Measurements from ENCODE around the gene CREB1.
A peak's percentile ranks its signal among the peaks of the same experiment; 100 is the strongest.
"Not testable (repeated sequence)": the region's sequence is repeated elsewhere in the genome, so short reads cannot be mapped to it uniquely, and the experiment has no call there.

CREB1 gene

DNA sequence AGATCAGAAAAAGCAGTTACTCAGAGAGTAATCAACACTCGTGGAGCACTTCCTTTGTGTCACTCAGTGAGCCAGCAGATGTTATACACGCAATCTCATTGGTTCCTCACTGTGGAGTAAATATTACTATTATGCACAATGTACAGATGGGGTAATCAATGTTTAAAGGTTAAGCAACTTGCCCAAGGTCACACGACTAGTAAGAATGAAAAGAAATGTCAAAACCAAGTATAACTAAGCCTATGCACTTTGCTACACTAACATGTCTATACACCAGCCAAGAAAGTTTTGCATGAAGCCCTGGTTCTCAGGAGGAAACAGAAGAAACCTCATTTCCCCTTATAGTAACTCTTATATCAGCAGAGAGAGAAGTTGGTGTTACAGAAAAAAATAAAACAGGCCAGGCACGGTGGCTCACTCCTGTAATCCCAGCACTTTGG lies 90.0 kb downstream of the CREB1 start:
- no peak for DNase-seq

DNA sequence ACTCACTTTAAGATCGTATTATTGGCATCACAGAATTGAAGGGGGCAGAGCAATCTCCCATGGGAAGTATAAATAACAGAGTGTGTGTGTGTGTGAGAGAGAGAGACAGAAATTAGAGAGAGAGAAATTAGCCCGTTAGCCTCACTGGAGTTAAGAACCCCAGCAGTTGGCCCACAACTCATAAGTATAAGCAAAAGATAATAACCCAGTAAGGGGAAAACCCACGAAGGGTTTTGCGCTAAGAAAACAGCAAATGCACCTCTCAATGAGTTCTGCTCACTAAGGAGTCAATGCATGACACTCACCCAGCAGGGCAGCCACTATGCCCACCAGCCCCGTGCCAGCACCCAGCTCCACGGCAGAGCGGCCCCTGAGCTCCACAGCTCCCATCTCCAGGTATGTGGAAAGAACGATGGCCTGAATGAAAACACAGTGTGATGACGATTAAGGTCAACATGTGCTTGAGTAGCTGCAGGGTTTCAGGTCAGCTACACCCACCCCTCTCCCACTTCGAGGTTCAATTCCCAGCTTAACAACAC lies 91.8 kb downstream of the CREB1 start:
- no peak for DNase-seq

DNA sequence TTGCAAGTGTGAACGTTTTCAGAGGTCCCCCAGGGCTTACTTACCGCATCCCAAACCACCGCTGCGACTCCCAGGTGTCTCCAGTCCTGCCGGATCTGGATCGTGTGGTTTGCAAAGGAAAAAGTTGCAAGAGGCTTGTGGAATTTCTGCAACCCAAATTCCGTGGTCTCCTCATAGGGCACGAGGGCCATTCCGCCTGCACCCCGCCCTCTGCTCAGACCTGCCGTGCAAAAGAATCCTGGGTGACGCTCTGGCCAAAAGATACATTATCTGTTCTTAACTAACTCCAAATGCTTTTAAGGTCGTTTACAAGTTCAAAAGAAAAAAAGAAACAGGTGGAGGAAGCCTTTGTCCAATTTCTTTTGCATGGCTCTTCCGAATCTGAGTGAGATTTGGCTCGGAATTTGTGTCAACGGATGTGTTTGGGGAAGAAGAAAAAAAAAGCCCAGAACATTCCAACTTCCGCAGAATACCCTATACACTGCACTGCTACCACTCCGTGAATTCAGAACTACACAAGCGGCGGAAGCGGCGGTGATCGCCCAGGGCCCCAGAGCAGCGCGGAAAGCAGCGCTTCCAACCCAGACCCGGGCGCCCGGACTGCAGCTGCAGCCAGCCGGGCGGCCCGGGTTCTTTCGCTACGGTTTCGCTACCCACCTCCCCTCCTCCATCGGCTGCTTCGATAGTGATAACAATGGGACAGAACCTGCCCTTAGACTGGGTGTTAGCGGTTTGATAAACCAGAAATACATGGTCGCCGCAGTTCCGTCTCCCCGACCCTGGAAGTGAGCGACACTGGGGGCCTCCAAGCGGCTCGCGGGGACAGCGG lies 94.6 kb downstream of the CREB1 start:
- DNase-seq: peak; percentile 29 to 41

DNA sequence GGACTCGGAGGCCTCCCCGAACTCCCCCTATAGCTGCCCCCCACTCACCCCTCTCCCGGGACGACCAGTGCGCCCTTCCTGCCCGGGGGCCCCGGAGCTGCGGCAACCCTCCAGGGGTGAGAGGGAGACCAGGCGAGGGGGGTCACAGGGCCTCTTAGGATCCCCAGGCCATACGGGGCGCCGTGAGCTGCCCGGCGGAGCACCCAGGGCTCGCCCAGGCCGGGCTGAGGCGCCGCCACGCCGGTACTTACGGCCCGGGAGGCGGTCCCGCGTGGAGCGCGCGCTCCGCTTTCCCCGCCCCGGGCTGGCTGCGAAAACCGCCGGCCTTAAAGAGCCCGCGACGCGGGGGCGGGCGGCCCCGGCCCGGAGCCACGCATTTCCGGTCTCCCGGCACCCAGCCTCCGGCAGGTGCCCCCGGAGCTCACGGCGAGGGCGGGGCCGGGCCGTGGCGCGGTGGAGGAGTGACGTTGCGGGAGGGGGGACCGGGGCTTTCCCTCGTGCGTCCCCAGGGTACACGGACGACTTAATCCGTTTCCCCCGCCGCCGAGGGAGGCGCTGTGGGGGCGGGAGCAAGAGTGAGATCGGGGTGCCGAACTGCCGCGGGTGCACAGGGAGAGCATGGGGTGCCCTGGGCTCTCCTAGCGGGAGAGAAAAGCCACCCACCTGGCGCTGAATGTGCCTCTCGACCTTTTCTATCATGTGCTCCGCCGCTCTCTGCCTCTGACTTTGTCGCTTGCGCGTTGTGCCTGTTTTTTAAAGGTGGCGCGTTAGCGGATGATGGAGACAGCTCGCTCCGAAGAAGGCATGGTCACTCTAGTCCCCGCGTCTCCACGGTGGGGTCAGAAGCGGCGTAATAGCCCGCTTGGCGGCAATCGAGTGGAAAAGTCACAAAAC lies 95.5 kb downstream of the CREB1 start, which contains the start of gene METTL21A:
Gene METTL21A (minus strand): TSS at position 381 of the 894 bp plus-strand sequence. CDS start 1,019 bp downstream, outside the sequence.
- peak; percentile 82 to 92 for DNase-seq

DNA sequence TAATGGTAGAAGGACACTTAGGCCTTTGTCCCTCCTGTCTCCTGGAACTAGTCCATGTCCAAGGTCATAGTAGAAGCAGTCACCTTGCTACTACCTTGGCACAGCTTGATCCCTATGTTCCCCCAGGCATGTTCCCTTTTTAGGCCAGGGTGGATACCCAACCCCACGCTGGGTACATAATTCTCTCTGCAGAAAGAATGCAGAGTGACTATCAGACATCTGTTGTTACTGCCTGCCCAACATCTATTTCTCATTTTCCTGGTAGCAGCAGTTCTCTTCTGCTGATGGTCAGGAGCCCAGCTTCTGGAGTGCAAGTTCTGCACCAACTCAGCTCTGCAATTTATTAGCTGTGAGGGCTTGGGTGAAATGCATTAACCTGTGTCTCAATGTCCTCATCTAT lies 99.8 kb downstream of the CREB1 start:
- DNase-seq: no peak

DNA sequence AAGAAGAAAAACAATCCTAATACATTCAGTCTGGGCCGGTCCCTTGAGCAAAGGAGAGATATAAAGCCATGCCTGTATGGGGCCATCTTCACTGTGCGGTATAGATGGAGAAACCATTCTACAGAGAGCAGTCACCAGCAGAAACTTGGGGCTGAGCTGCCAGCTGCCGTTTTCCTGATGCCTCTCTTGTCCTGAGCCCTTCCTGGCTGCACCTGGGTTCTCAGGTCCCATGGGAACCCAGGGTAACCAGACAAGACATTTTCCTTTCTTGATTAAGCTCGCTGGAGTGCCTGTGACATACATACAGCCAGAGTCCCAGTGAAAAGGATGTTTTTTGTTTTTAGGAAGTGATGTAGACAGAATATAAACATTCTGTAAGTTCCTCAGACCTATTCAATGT lies 100.7 kb downstream of the CREB1 start:
- no peak for DNase-seq

DNA sequence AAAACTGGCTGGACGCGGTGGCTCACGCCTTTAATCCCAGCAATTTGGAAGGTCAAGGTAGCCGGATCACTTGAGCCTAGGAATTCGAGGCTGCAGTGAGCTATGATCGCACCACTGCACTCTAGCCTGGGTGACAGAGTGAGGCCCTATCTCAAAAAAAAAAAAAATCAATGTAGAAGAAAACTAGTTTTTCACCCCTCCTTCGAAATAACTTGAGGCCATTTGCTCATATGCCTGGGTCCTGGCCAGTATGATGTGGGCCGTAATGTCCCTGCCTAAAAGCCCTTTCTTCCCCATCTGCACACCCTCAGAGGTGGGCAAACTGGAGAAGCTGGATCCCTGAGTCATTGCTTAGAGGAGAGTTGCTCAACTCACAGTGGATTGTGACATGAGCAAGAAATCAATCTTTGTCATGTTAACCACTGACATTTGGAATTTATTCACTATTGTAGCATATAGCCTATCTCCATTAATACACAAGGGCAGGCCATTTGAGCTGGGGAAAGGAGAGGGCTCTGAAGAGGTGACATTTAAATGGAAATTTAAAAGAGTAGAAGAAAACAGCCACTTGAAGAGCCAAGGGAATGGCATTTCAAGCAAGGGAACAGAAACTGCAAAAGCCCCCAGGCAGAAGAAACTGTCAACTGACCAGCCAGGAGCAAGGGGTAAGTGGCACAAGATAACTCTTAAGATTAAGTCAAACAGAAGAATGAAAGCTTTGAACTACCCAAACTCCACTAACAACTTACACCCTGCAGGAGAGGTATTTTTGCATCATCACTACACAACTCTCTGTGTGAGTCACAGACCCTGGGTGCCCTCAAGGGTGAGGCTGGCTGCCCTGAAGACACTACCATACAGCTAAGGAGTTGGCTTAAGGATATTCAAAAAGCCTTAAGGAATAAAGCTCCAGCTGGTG lies 103.1 kb downstream of the CREB1 start:
- DNase-seq: no peak

DNA sequence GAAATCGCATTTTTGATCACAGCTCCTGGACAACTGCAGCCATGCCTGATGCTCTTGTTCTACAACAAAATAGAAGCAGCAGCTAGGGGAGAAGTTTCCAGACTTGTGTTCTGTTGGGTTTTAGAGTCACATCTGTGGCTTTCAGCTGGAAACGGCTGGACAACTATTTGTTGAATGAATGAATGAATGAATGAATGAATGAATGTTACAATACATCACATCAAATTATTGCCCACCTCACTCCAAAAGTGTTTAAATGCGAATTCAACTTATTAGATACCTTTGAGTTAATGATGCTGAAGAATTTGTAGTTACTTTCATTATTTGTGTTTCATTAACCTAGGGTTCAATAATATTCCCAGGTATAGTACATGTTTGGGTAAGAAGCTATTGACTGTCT lies 103.9 kb downstream of the CREB1 start:
- DNase-seq: no peak

DNA sequence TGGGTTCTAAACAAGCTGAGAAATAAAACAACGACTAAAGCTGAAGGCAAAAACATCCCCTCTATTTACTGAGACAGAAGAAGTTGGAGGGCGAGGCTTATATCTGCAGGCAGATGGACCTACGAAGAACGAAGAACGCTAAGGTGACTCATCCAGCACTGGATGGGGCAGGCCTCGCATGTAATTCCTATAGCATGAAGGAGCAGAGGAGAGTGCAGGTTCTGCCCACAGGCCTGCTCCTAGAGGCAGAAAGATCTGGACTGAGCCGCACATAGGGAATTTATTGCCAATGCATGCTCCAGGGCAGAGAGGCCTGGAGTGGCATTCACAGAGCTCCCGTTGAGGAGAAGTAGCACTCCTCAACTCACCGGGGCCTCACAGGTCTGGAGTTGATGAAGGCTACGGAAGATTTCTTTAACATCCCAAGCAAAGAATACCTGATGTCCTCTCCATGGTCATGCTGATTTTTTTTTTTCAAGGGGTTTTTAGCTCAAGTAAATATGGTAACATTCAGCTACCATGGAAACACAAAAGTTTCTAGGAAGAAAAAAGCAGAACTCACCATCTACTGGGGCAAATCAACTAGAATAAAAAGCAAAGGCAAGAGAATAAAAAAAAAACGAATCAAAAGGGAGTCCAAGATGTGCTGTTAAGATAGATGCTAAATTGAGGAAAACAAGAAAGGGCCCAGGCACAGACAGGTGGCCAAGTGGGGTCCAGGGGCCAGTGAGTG lies 105.9 kb downstream of the CREB1 start:
- no peak for DNase-seq

DNA sequence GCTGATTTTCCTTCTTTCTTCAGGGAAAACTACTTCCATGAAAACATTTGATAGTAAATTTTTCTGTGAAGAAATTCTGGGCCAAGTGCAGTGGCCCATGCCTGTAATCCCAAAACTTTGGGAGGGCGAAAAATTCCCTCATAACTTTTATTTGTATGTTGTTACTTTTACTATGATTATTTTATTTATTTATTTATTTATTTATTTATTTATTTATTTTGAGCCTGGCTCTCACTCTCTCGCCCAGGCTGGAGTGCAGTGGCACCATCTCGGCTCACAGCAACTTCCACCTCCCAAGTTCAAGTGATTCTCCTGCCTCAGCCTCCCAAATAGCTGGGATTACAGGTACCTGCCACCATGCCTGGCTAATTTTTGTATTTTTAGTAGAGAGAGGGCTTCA lies 109.5 kb downstream of the CREB1 start:
- not testable (repeated sequence) for DNase-seq

DNA sequence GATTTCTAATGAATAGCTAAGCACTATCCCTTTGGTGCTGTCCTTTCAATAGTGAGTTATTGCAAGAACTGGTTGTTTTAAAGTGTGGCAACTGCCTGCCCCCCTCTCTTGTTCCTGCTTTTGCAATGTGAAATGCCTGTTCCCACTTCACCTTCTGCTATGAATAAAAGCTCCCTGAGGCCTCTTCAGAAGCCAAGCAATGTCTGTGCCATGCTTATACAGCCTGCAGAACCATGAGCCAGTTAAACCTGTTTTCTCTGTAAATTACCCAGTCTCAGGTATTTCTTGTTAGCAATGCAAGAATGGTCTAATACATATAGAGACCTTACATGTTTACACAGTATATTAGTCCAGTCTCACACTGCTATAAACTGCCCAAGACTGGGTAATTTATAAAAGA lies 110.4 kb downstream of the CREB1 start:
- no peak for DNase-seq

DNA sequence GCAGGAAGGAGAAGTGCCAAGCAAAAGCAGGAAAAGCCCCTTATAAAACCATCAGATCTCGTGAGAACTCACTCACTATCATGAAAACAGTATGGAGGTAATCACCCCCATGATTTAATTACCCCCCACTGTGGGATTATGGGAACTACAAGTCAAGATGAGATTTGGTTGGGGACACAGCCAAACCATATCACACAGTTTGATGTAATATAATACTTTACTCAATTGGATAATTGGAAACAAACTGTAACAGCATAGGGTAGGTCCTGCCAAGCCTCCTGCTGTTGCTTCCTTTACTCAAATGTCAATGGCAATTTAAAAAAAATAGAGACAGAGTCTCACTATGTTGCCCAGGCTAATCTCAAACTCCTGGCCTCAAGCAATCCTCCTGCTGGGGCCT lies 110.9 kb downstream of the CREB1 start:
- DNase-seq: no peak

DNA sequence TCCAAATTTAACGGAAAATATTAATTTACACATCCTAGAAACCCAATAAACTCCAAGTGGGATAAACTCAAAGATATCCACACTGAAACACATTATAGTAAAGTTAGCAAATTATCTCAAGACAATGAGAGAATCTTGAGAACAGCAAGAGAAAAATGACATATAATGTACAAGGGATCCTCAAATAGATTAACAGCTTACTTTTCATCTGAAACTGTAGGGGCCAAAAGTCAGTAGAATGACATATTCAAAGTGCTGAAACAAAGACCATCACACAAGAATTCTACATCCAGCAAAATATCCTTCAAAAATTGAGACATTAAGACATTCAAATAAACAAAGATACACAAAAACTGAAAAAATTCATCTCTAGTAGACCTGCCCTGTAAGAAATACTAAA lies 114.1 kb downstream of the CREB1 start:
- no peak for DNase-seq

DNA sequence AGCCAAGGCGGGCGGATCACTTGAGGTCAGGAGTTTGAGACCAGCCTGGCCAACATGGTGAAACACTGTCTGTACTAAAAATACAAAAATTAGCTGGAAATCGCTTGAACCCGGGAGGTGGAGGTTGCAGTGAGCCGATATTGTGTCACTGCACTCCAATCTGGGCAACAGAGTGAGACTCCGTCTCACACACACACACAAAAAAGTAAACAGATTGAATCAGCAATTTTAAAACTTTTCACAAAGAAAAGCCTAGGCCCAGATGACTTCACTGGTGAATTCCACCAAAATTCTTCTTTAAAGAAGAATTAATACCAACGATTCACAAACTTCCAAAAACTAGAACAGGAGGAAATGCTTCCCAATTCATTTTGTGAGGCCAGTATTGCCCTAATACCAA lies 116.8 kb downstream of the CREB1 start:
- not testable (repeated sequence) for DNase-seq

All from SHP77 (cell line).